Duodenal mucosa (tissue), 2 donors: ENCODE measurements around the gene SRGAP1.
"Not testable (repeated sequence)": the region's sequence is repeated elsewhere in the genome, so short reads cannot be mapped to it uniquely, and the experiment has no call there.

Source experiments
- H3K27ac ChIP-seq: one replicate; pipeline ENCODE4 v1.7.0; 2013; ENCODE audit warnings: low read depth, low read length
- H3K27me3 ChIP-seq, 2 donors: one replicate each; pipeline ENCODE4 v1.7.0; 2013; ENCODE audit warnings: low read length in 2 of 2, control low read depth in 1 of 2; ENCODE audit not compliant: insufficient read depth in 2 of 2, control insufficient read depth in 1 of 2
- H3K36me3 ChIP-seq, 2 donors: one replicate each; pipeline ENCODE4 v1.7.0; 2013; ENCODE audit warnings: low read length in 2 of 2, control low read depth in 1 of 2; ENCODE audit not compliant: insufficient read depth in 2 of 2, control insufficient read depth in 1 of 2
- H3K4me1 ChIP-seq, 2 donors: one replicate each; pipeline ENCODE4 v1.7.0; 2013; ENCODE audit warnings: low read length in 2 of 2, control low read depth in 1 of 2; ENCODE audit not compliant: insufficient read depth in 2 of 2, control insufficient read depth in 1 of 2
- H3K4me3 ChIP-seq, 2 donors: one replicate each; pipeline ENCODE4 v1.7.0; 2013; ENCODE audit warnings: low read length in 2 of 2, low read depth in 1 of 2
- H3K9ac ChIP-seq, 2 donors: one replicate each; pipeline ENCODE4 v1.7.0; 2013; ENCODE audit warnings: low read length in 2 of 2, low read depth in 1 of 2
- H3K9me3 ChIP-seq, 2 donors: one replicate each; pipeline ENCODE4 v1.7.0; 2013; ENCODE audit warnings: low read length in 2 of 2, control low read depth in 1 of 2; ENCODE audit not compliant: control insufficient read depth in 1 of 2

SRGAP1 gene

GRCh38 chr12:63880235-63880634 is 35.7 kb downstream of the SRGAP1 start:
- not testable (repeated sequence) for H3K4me1 ChIP-seq, H3K27ac ChIP-seq, H3K9me3 ChIP-seq, H3K9ac ChIP-seq, H3K27me3 ChIP-seq, H3K36me3 ChIP-seq, H3K4me3 ChIP-seq

- no peaks in the 10 kb centered on the region for H3K27me3 ChIP-seq
- H3K27ac ChIP-seq = no peak overlapping the region
- no peaks in the 10 kb centered on the region for H3K36me3 ChIP-seq
- H3K9me3 ChIP-seq = no peaks in the 10 kb centered on the region
- peaks cover 0 to 9% of the 10 kb centered on the region in 2 donors for H3K4me1 ChIP-seq
- H3K9ac ChIP-seq = no peak overlapping the region
- H3K4me3 ChIP-seq = no peak overlapping the region
These were observed 36.3 kb downstream of the SRGAP1 start for GRCh38 chr12:63880742-63881263.

- H3K4me3 ChIP-seq = no peak overlapping the region
- H3K9me3 ChIP-seq = no peaks in the 10 kb centered on the region
- no peaks in the 10 kb centered on the region for H3K27me3 ChIP-seq
- H3K27ac ChIP-seq = no peak overlapping the region
- peaks cover 0 to 4% of the 10 kb centered on the region in 2 donors for H3K4me1 ChIP-seq
- no peak overlapping the region for H3K9ac ChIP-seq
- H3K36me3 ChIP-seq = no peaks in the 10 kb centered on the region
These were observed 38.3 kb downstream of the SRGAP1 start for GRCh38 chr12:63882844-63883243.

GRCh38 chr12:63885401-63885800 is 40.9 kb downstream of the SRGAP1 start:
- Histone ChIP-seq H3K4me1 (peaks cover 0 to 12% of the 10 kb centered on the region in 2 donors), H3K36me3 (no peaks in the 10 kb centered on the region), H3K9me3 (no peaks in the 10 kb centered on the region), H3K27ac (no peak overlapping the region), H3K9ac (no peak overlapping the region), H3K27me3 (no peaks in the 10 kb centered on the region), H3K4me3 (no peak overlapping the region)

- Histone ChIP-seq H3K36me3 (no peaks in the 10 kb centered on the region), H3K4me3 (no peak overlapping the region), H3K27ac (no peak overlapping the region), H3K9me3 (no peaks in the 10 kb centered on the region), H3K9ac (no peak overlapping the region), H3K4me1 (peaks cover 0 to 7% of the 10 kb centered on the region in 2 donors), H3K27me3 (no peaks in the 10 kb centered on the region)
These were observed 44.6 kb downstream of the SRGAP1 start for GRCh38 chr12:63888908-63889635.

GRCh38 chr12:63889721-63890509 is 45.4 kb downstream of the SRGAP1 start:
- Histone ChIP-seq H3K27ac (no peak overlapping the region), H3K36me3 (no peaks in the 10 kb centered on the region), H3K9ac (no peak overlapping the region), H3K4me1 (peaks cover 0 to 7% of the 10 kb centered on the region in 2 donors), H3K4me3 (no peak overlapping the region), H3K9me3 (no peaks in the 10 kb centered on the region), H3K27me3 (no peaks in the 10 kb centered on the region)

GRCh38 chr12:63893170-63893569 is 48.7 kb downstream of the SRGAP1 start:
- Histone ChIP-seq H3K27ac (no peak overlapping the region), H3K27me3 (no peaks in the 10 kb centered on the region), H3K9me3 (no peaks in the 10 kb centered on the region), H3K4me1 (peaks cover 6 to 17% of the 10 kb centered on the region in 2 donors), H3K36me3 (no peaks in the 10 kb centered on the region), H3K4me3 (no peak overlapping the region), H3K9ac (no peak overlapping the region)

GRCh38 chr12:63894132-63894531 is 49.6 kb downstream of the SRGAP1 start:
- no peak overlapping the region for H3K4me3 ChIP-seq
- H3K36me3 ChIP-seq = no peaks in the 10 kb centered on the region
- no peaks in the 10 kb centered on the region for H3K9me3 ChIP-seq
- H3K4me1 ChIP-seq = peaks cover 6 to 18% of the 10 kb centered on the region in 2 donors
- no peak overlapping the region for H3K9ac ChIP-seq
- no peaks in the 10 kb centered on the region for H3K27me3 ChIP-seq
- H3K27ac ChIP-seq = no peak overlapping the region

GRCh38 chr12:63895841-63896240 is 51.3 kb downstream of the SRGAP1 start:
- Histone ChIP-seq H3K27ac (no peak overlapping the region), H3K4me1 (peaks cover 9 to 21% of the 10 kb centered on the region in 2 donors), H3K36me3 (no peaks in the 10 kb centered on the region), H3K4me3 (no peak overlapping the region), H3K9me3 (no peaks in the 10 kb centered on the region), H3K9ac (no peak overlapping the region), H3K27me3 (no peaks in the 10 kb centered on the region)

GRCh38 chr12:63897931-63898330 is 53.4 kb downstream of the SRGAP1 start:
- Histone ChIP-seq H3K9ac (no peak overlapping the region), H3K27ac (no peak overlapping the region), H3K4me1 (peaks cover 13 to 28% of the 10 kb centered on the region in 2 donors), H3K9me3 (no peaks in the 10 kb centered on the region), H3K4me3 (no peak overlapping the region), H3K36me3 (no peaks in the 10 kb centered on the region), H3K27me3 (no peaks in the 10 kb centered on the region)
